Measurements from ENCODE around the gene CTU1.

CTU1 gene

GRCh38 chr19:51120160-51120559 lies 12.0 kb upstream of the CTU1 start:
- no peak for TF ChIP-seq CTCF (IDR thresholded peaks at IDR 0.05; ENCODE audit: insufficient read depth, low read depth, low read length, missing control alignments)
- DNase-seq (ENCODE audit: low read depth): no peak
- H3K4me3 ChIP-seq (ENCODE audit: low read depth, low read length): no peak overlapping the region

- H3K4me3 ChIP-seq (ENCODE audit: low read depth, low read length): no peak overlapping the region
- no peak for DNase-seq (ENCODE audit: low read depth)
- TF ChIP-seq CTCF (IDR thresholded peaks at IDR 0.05; ENCODE audit: insufficient read depth, low read depth, low read length, missing control alignments): no peak
Observed at GRCh38 chr19:51119611-51120010, 11.4 kb upstream of the CTU1 start.

- H3K4me3 ChIP-seq (ENCODE audit: low read depth, low read length): no peak overlapping the region
- TF ChIP-seq CTCF (IDR thresholded peaks at IDR 0.05; ENCODE audit: insufficient read depth, low read depth, low read length, missing control alignments): no peak
- DNase-seq (ENCODE audit: low read depth): no peak
Observed at GRCh38 chr19:51119101-51119500, 10.9 kb upstream of the CTU1 start.

- H3K4me3 ChIP-seq (ENCODE audit: low read depth, low read length): no peak overlapping the region
- no peak for DNase-seq (ENCODE audit: low read depth)
- no peak for TF ChIP-seq CTCF (IDR thresholded peaks at IDR 0.05; ENCODE audit: insufficient read depth, low read depth, low read length, missing control alignments)
Observed at GRCh38 chr19:51116736-51117286, 8.6 kb upstream of the CTU1 start.

GRCh38 chr19:51114087-51114729 lies 6.0 kb upstream of the CTU1 start:
- peak; percentile 49 for DNase-seq (ENCODE audit: low read depth)
- no peak overlapping the region for H3K4me3 ChIP-seq (ENCODE audit: low read depth, low read length)
- TF ChIP-seq CTCF (IDR thresholded peaks at IDR 0.05; ENCODE audit: insufficient read depth, low read depth, low read length, missing control alignments): no peak

- H3K4me3 ChIP-seq (ENCODE audit: low read depth, low read length): no peak overlapping the region
- no peak for DNase-seq (ENCODE audit: low read depth)
- peak; percentile 15 for TF ChIP-seq CTCF (IDR thresholded peaks at IDR 0.05; ENCODE audit: insufficient read depth, low read depth, low read length, missing control alignments)
Observed at GRCh38 chr19:51111606-51112005, 3.4 kb upstream of the CTU1 start.

- no peak for TF ChIP-seq CTCF (IDR thresholded peaks at IDR 0.05; ENCODE audit: insufficient read depth, low read depth, low read length, missing control alignments)
- no peak for DNase-seq (ENCODE audit: low read depth)
- no peak overlapping the region for H3K4me3 ChIP-seq (ENCODE audit: low read depth, low read length)
Observed at GRCh38 chr19:51110666-51110971, 2.4 kb upstream of the CTU1 start.
